CD14-positive monocyte (primary cell): ENCODE measurements around the gene PLCL2. TPM values are rescaled to one million over a fixed set of nuclear protein-coding genes. Genes with fewer than 3 reads are reported as not detected.

ENCODE experiments used
- DNase-seq, 3 donors: peaks; one replicate each; pipeline ENCODE4 v3.0.0-alpha.2; 2011 to 2022
- H2AFZ ChIP-seq: 2 replicates; pipeline ENCODE4 v1.6.0; 2012; ENCODE audit warnings: mild to moderate bottlenecking, low read depth, low read length, inconsistent platforms; ENCODE audit not compliant: insufficient read depth, poor library complexity, severe bottlenecking
- H3K27ac ChIP-seq, 2 donors: 1 replicate in 1 of 2; 2 replicates in 1 of 2; pipeline ENCODE4 v1.5.1; 2012 to 2013; ENCODE audit warnings: low read length in 2 of 2, control low read depth in 1 of 2, inconsistent platforms in 1 of 2, low read depth in 1 of 2, mild to moderate bottlenecking in 1 of 2
- H3K27me3 ChIP-seq, 2 donors: one replicate each; pipeline versions ENCODE4 v1.6.0 to v1.6.1; 2011 to 2013; ENCODE audit warnings: low read length in 2 of 2; ENCODE audit not compliant: control insufficient read depth in 2 of 2, insufficient read depth in 2 of 2
- H3K36me3 ChIP-seq, 2 donors: replicated peaks in 1 of 2; 1 replicate in 1 of 2; 2 replicates in 1 of 2; pipeline versions ENCODE4 v1.5.1 to v1.6.1; 2012 to 2013; ENCODE audit warnings: low read length in 2 of 2, control low read depth in 1 of 2, inconsistent platforms in 1 of 2, mild to moderate bottlenecking in 1 of 2; ENCODE audit not compliant: insufficient read depth in 2 of 2, control insufficient read depth in 1 of 2
- H3K4me1 ChIP-seq, 2 donors: 1 replicate in 1 of 2; 2 replicates in 1 of 2; pipeline versions ENCODE4 v1.5.1 to v1.6.1; 2012 to 2013; ENCODE audit warnings: low read length in 2 of 2, control low read depth in 1 of 2, inconsistent platforms in 1 of 2, mild to moderate bottlenecking in 1 of 2, moderate library complexity in 1 of 2; ENCODE audit not compliant: insufficient read depth in 2 of 2, control insufficient read depth in 1 of 2
- H3K4me2 ChIP-seq: replicated peaks from 2 replicates; pipeline ENCODE3; 2012; ENCODE audit warnings: low read length, moderate library complexity, mild to moderate bottlenecking; ENCODE audit not compliant: poor library complexity, severe bottlenecking; ENCODE audit errors: extremely low read depth
- H3K4me3 ChIP-seq, 3 experiments: fragments of 200-600 bp in 1 of 3; sonication (generic) in 1 of 3; replicated peaks in 1 of 3; 1 replicate in 2 of 3; 2 replicates in 1 of 3; pipeline ENCODE4 v1.5.1; 2011 to 2013; ENCODE audit warnings: low read length in 3 of 3, mild to moderate bottlenecking in 3 of 3, control low read depth in 2 of 3, low read depth in 2 of 3, inconsistent platforms in 1 of 3, moderate library complexity in 1 of 3
- H3K79me2 ChIP-seq: 2 replicates; pipeline ENCODE4 v1.6.0; 2012; ENCODE audit warnings: mild to moderate bottlenecking, control low read depth, inconsistent platforms, low read length, moderate library complexity; ENCODE audit not compliant: insufficient read depth
- H3K9ac ChIP-seq: 2 replicates; pipeline ENCODE4 v1.6.0; 2017; ENCODE audit warnings: low read length, mild to moderate bottlenecking; ENCODE audit not compliant: insufficient read depth, poor library complexity, severe bottlenecking
- H3K9me3 ChIP-seq, 2 donors: replicated peaks in 1 of 2; 1 replicate in 1 of 2; 2 replicates in 1 of 2; pipeline versions ENCODE4 v1.5.1 to v1.6.1; 2012 to 2013; ENCODE audit warnings: low read length in 2 of 2, control low read depth in 1 of 2; ENCODE audit not compliant: control insufficient read depth in 1 of 2, insufficient read depth in 1 of 2
- H4K20me1 ChIP-seq: 2 replicates; pipeline ENCODE4 v1.6.0; 2012; ENCODE audit warnings: mild to moderate bottlenecking, low read length, control low read depth, moderate library complexity; ENCODE audit not compliant: insufficient read depth
- H3K27ac Mint-ChIP-seq, 7 donors: one replicate each; pipeline ENCODE4 v1.8.0; 2020; ENCODE audit warnings: mild to moderate bottlenecking in 7 of 7, mixed read lengths in 7 of 7, moderate library complexity in 6 of 7, inconsistent platforms in 2 of 7
- H3K27me3 Mint-ChIP-seq, 3 donors: one replicate each; pipeline ENCODE4 v1.8.0; 2021 to 2022; ENCODE audit warnings: low read depth in 3 of 3, mild to moderate bottlenecking in 3 of 3, mixed read lengths in 3 of 3, moderate library complexity in 3 of 3, inconsistent platforms in 1 of 3
- H3K36me3 Mint-ChIP-seq, 2 donors: one replicate each; pipeline ENCODE4 v1.8.0; 2020; ENCODE audit warnings: mixed read lengths in 2 of 2, inconsistent platforms in 1 of 2, mild to moderate bottlenecking in 1 of 2
- H3K4me1 Mint-ChIP-seq: one replicate; pipeline ENCODE4 v1.8.0; 2020; ENCODE audit warnings: mild to moderate bottlenecking, mixed read lengths
- H3K4me3 Mint-ChIP-seq, 2 donors: one replicate each; pipeline ENCODE4 v1.8.0; 2020; ENCODE audit warnings: mild to moderate bottlenecking in 2 of 2, mixed read lengths in 2 of 2, moderate library complexity in 1 of 2
- H3K9me3 Mint-ChIP-seq, 7 donors: one replicate each; pipeline ENCODE4 v1.8.0; 2020 to 2022; ENCODE audit warnings: mixed read lengths in 7 of 7, mild to moderate bottlenecking in 6 of 7, moderate library complexity in 6 of 7, inconsistent platforms in 2 of 7
- WGBS: methylation state at CpG from one replicate; pipeline ENCODE4 v1.1.5; 2013; ENCODE audit warnings: missing lambda C conversion rate; ENCODE audit not compliant: insufficient coverage; 5-methylcytosine and 5-hydroxymethylcytosine counted together
- intact Hi-C, 2 donors: fragments of 100-400 bp; cut with micrococcal nuclease; formaldehyde crosslinking; loops; one replicate each; pipeline versions ENCODE4 v1.15.0 to v1.15.1; 2023
- polyA plus RNA-seq, 3 donors: library from polyadenylated mRNA; depleted of rRNA in 1 of 3; unstranded in 2 of 3; stranded (reverse) in 1 of 3; fragments of 300-500 nt in 2 of 3; fragments of >200 nt in 1 of 3; fragmentation: Illumina TruSeq in 2 of 3; gene quantifications; 1 replicate in 2 of 3; 2 replicates in 1 of 3; pipeline ENCODE4 v1.2.3, GENCODE V29; 2012 to 2021
- TF ChIP-seq, protein P1 (sequence below): fragments of 200-600 bp; IDR thresholded peaks from one replicate; pipeline ENCODE4 v1.8.0; 2022; ENCODE audit warnings: antibody characterized with exemption, mild to moderate bottlenecking

Gene PLCL2
- polyA plus RNA-seq, 3 donors: 18.8 to 32.5 (median 26.8) TPM

DNA sequence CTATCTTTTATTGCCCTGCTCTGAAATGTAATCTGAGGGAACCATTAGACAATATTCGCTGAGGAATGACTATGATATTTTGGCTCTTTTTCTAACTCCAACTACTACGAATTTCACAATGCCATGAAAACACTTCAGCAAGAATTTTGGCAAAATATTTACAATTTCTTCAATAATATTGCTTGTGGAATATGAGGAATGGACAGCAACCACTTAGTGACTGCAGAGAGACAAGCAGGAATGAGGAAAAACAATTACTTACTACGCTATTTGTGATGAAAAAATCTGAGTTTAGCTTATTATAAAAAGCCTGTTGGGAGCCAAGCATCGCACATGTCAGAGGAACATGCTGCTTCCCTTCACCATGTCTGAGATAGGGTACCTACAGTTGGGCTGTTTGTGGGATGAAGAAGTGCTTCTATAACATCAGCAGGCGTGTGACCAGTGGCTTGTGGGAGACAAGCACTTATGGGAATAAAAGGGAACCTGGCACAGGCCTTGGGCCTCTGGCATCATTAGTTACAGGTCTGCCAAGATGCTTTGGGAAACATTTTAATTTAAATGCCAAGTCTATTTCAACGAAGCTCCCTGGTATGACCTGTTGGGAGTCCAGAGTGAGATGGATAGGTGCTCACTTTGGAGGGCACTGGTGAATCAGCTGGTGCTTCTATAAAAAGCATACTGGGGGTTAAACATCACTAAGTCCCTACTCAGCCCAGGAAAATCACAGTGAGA lies 2.7 kb upstream of the PLCL2 start:
- H3K27ac ChIP-seq: no peak overlapping the region
- no peak for DNase-seq
- peaks cover 22 to 34% of the 10 kb centered on the region in 2 donors for H3K4me1 ChIP-seq
- H3K79me2 ChIP-seq: peaks cover 26% of the 10 kb centered on the region
- Mint-ChIP-seq H3K4me1 (peaks cover 47% of the 10 kb centered on the region), H3K9me3 (no peaks in the 10 kb centered on the region), H3K36me3 (peaks cover 0 to 9% of the 10 kb centered on the region in 2 donors), H3K27ac (peak overlapping the region in 1 of 7 donors; percentile 32), H3K4me3 (no peak overlapping the region), H3K27me3 (no peaks in the 10 kb centered on the region)
- 79% methylated on average over 3 of the region's 6 CpGs for WGBS
- peaks cover 2% of the 10 kb centered on the region for H4K20me1 ChIP-seq
- no peaks in the 10 kb centered on the region for H3K27me3 ChIP-seq
- TF ChIP-seq, protein P1, sequence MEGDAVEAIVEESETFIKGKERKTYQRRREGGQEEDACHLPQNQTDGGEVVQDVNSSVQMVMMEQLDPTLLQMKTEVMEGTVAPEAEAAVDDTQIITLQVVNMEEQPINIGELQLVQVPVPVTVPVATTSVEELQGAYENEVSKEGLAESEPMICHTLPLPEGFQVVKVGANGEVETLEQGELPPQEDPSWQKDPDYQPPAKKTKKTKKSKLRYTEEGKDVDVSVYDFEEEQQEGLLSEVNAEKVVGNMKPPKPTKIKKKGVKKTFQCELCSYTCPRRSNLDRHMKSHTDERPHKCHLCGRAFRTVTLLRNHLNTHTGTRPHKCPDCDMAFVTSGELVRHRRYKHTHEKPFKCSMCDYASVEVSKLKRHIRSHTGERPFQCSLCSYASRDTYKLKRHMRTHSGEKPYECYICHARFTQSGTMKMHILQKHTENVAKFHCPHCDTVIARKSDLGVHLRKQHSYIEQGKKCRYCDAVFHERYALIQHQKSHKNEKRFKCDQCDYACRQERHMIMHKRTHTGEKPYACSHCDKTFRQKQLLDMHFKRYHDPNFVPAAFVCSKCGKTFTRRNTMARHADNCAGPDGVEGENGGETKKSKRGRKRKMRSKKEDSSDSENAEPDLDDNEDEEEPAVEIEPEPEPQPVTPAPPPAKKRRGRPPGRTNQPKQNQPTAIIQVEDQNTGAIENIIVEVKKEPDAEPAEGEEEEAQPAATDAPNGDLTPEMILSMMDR: no peak
- no peak overlapping the region for H3K9ac ChIP-seq
- no peak overlapping the region for H3K4me2 ChIP-seq
- no peaks in the 10 kb centered on the region for H3K9me3 ChIP-seq
- no peak overlapping the region for H2AFZ ChIP-seq
- H3K4me3 ChIP-seq: no peak overlapping the region
- intact Hi-C loops: loop anchor here (5.0 kb wide), 2 partner anchors 35 to 80 kb away; no protein-coding TSS in a partner anchor
- H3K36me3 ChIP-seq: no peaks in the 10 kb centered on the region

DNA sequence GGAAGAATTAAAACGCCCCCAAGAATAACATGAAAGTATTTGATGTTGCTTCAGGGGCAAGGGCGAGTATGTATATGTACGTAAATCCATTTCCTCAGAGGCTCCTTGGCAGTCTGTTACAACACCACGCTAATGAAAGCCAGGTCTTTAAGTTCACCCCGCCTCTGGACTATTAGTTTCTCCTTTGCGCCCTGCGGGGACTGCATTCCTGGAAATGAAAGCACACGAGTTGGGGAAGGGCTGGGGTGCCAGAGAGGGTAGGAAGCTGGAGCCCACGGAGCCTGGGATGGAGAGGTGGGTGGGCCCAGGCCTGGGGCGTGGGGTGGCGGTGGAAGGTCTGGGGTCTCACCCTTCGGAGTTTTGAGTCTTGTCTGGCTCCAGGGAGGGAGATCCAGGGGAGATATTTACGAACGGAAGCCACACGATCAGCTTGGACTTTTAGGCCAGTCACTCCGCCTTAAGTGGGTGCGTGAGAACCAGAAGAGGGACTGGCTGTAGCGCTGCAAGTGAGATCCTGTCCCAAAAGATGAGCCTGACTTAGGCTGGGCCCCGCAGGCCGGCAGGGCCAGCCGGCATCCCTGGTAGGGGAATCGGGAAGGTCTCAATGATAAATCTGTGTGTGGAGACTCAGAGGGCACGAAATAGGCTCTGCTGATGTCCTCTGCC lies 1.6 kb upstream of the PLCL2 start:
- Histone ChIP-seq H3K4me1 (peaks cover 30 to 45% of the 10 kb centered on the region in 2 donors), H3K79me2 (peaks cover 37% of the 10 kb centered on the region), H3K27me3 (no peaks in the 10 kb centered on the region), H3K4me3 (peak overlapping the region in 1 of 3 experiments; percentile 92), H2AFZ (peak overlapping the region; percentile 85), H3K9me3 (no peaks in the 10 kb centered on the region), H3K27ac (peak overlapping the region in 1 of 2 donors; percentile 84), H4K20me1 (peaks cover 3% of the 10 kb centered on the region), H3K4me2 (peak overlapping the region; percentile 90), H3K36me3 (no peaks in the 10 kb centered on the region), H3K9ac (no peak overlapping the region)
- peaks cover 0 to 4% of the 10 kb centered on the region in 2 donors for H3K36me3 Mint-ChIP-seq
- peak in 1 of 3 donors; percentile 33 for DNase-seq
- WGBS: 84% methylated on average over 13 of the region's 23 CpGs
- H3K4me1 Mint-ChIP-seq: peaks cover 54% of the 10 kb centered on the region
- intact Hi-C loops: loop anchor here (5.0 kb wide), 2 partner anchors 36 to 81 kb away; no protein-coding TSS in a partner anchor
- no peaks in the 10 kb centered on the region for H3K27me3 Mint-ChIP-seq
- TF ChIP-seq, protein P1: no peak
- peak overlapping the region in 5 of 7 donors; percentile 42 to 93 (median 85) for H3K27ac Mint-ChIP-seq
- H3K9me3 Mint-ChIP-seq: no peaks in the 10 kb centered on the region
- peak overlapping the region; percentile 85 to 87 for H3K4me3 Mint-ChIP-seq
